ENCODE data around the gene CARS2. TPM values are rescaled to one million over a fixed set of nuclear protein-coding genes. Genes with fewer than 3 reads are reported as not detected.
"Not testable (repeated sequence)": the region's sequence is repeated elsewhere in the genome, so short reads cannot be mapped to it uniquely, and the experiment has no call there.

CARS2 gene
- total RNA-seq, 1 donor from 2014 or later = 33.9 TPM

- ATAC-seq = peak; percentile 56
- DNase-seq (ENCODE audit: low spot score) = peak; percentile 85
Measured at GRCh38 chr13:110712081-110712848, 6.3 kb upstream of the CARS2 start.

GRCh38 chr13:110706570-110707372 lies 855 bp upstream of the CARS2 start:
- no peak for ATAC-seq
- no peak for DNase-seq (ENCODE audit: low spot score)

GRCh38 chr13:110705356-110705825 lies 525 bp downstream of the CARS2 start:
- no peak for ATAC-seq
- DNase-seq (ENCODE audit: low spot score) = no peak

- DNase-seq (ENCODE audit: low spot score) (no peak), ATAC-seq (no peak)
Measured at GRCh38 chr13:110702591-110703526, 3.1 kb downstream of the CARS2 start.

GRCh38 chr13:110702089-110702488 lies 3.8 kb downstream of the CARS2 start:
- ATAC-seq (no peak), DNase-seq (ENCODE audit: low spot score) (no peak)

GRCh38 chr13:110701061-110701460 lies 4.9 kb downstream of the CARS2 start:
- not testable (repeated sequence) for ATAC-seq; DNase-seq (ENCODE audit: low spot score)

GRCh38 chr13:110700641-110701040 lies 5.3 kb downstream of the CARS2 start:
- ATAC-seq (no peak), DNase-seq (ENCODE audit: low spot score) (no peak)

- DNase-seq (ENCODE audit: low spot score) (no peak), ATAC-seq (no peak)
Measured at GRCh38 chr13:110700186-110700585, 5.7 kb downstream of the CARS2 start.

GRCh38 chr13:110699148-110700145 lies 6.5 kb downstream of the CARS2 start:
- ATAC-seq (no peak), DNase-seq (ENCODE audit: low spot score) (peak; percentile 43)

- DNase-seq (ENCODE audit: low spot score) (no peak), ATAC-seq (no peak)
Measured at GRCh38 chr13:110698689-110699088, 7.2 kb downstream of the CARS2 start.

- peak; percentile 19 for DNase-seq (ENCODE audit: low spot score)
- ATAC-seq = no peak
Measured at GRCh38 chr13:110697842-110698241, 8.1 kb downstream of the CARS2 start.

GRCh38 chr13:110696776-110697175 lies 9.1 kb downstream of the CARS2 start:
- ATAC-seq = no peak
- DNase-seq (ENCODE audit: low spot score) = peak; percentile 37

GRCh38 chr13:110695774-110696173 lies 10.1 kb downstream of the CARS2 start:
- ATAC-seq; DNase-seq (ENCODE audit: low spot score): not testable (repeated sequence)

GRCh38 chr13:110690516-110690915 lies 15.4 kb downstream of the CARS2 start:
- ATAC-seq = peak; percentile 90
- no peak for DNase-seq (ENCODE audit: low spot score)

- no peak for DNase-seq (ENCODE audit: low spot score)
- no peak for ATAC-seq
Measured at GRCh38 chr13:110689711-110690110, 16.2 kb downstream of the CARS2 start.

GRCh38 chr13:110689041-110689440 lies 16.9 kb downstream of the CARS2 start:
- ATAC-seq = no peak
- no peak for DNase-seq (ENCODE audit: low spot score)

GRCh38 chr13:110687736-110688135 lies 18.2 kb downstream of the CARS2 start:
- DNase-seq (ENCODE audit: low spot score) (no peak), ATAC-seq (no peak)

GRCh38 chr13:110685305-110686020 lies 20.5 kb downstream of the CARS2 start:
- DNase-seq (ENCODE audit: low spot score) (no peak), ATAC-seq (no peak)

All from left lobe of liver (tissue), 2 donors.